ENCODE results near the gene ORC5.

The ORC5 gene

GRCh38 chr7:104207731-104208420, at the start of gene ORC5:
Gene ORC5, minus strand, starts transcription at chr7:104208013. Its CDS starts 109 bp downstream, at chr7:104207904.
- no peak for TF ChIP-seq CTCF (IDR thresholded peaks at IDR 0.05; ENCODE audit: borderline replicate concordance, insufficient read depth, low read depth, low read length)
- H3K4me3 ChIP-seq (ENCODE audit: low read depth, low read length) = peak within 1 kb of the TSS; percentile 58

GRCh38 chr7:104255616-104256015, 47.8 kb upstream of the ORC5 start:
- no peak overlapping the region for H3K4me3 ChIP-seq (ENCODE audit: low read depth, low read length)
- no peak for TF ChIP-seq CTCF (IDR thresholded peaks at IDR 0.05; ENCODE audit: borderline replicate concordance, insufficient read depth, low read depth, low read length)

- no peak overlapping the region for H3K4me3 ChIP-seq (ENCODE audit: low read depth, low read length)
- TF ChIP-seq CTCF (IDR thresholded peaks at IDR 0.05; ENCODE audit: borderline replicate concordance, insufficient read depth, low read depth, low read length) = no peak
Measured at GRCh38 chr7:104255194-104255593, 47.4 kb upstream of the ORC5 start.

GRCh38 chr7:104254696-104255095, 46.9 kb upstream of the ORC5 start:
- no peak overlapping the region for H3K4me3 ChIP-seq (ENCODE audit: low read depth, low read length)
- TF ChIP-seq CTCF (IDR thresholded peaks at IDR 0.05; ENCODE audit: borderline replicate concordance, insufficient read depth, low read depth, low read length) = no peak

- no peak overlapping the region for H3K4me3 ChIP-seq (ENCODE audit: low read depth, low read length)
- 0 out of 2 replicates have a peak, but pooled peaks have one; percentile 8 for TF ChIP-seq CTCF (IDR thresholded peaks at IDR 0.05; ENCODE audit: borderline replicate concordance, insufficient read depth, low read depth, low read length)
Measured at GRCh38 chr7:104252409-104253134, 44.8 kb upstream of the ORC5 start.

GRCh38 chr7:104242638-104243037, 34.8 kb upstream of the ORC5 start:
- no peak overlapping the region for H3K4me3 ChIP-seq (ENCODE audit: low read depth, low read length)
- TF ChIP-seq CTCF (IDR thresholded peaks at IDR 0.05; ENCODE audit: borderline replicate concordance, insufficient read depth, low read depth, low read length) = no peak

All from GM12875 (cell line).